Skin of body (tissue), 3 donors: ENCODE data around the gene RNF10. TPM values are rescaled to one million over a fixed set of nuclear protein-coding genes. Genes with fewer than 3 reads are reported as not detected.
"Not testable (repeated sequence)": the region's sequence is repeated elsewhere in the genome, so short reads cannot be mapped to it uniquely, and the experiment has no call there.

Experiments used
- DNase-seq: peaks from one replicate; lab custom pipeline; 2025; lab: John Stamatoyannopoulos, UW
- small RNA-seq: library from RNA; depleted of rRNA; stranded (forward); fragments of <200 nt; gene quantifications from one replicate; pipeline ENCODE3, GENCODE V24; 2014; ENCODE audit warnings: low replicate concordance
- total RNA-seq: library from RNA; depleted of rRNA; stranded (reverse); fragments of >200 nt; gene quantifications from one replicate; pipeline ENCODE4 v1.2.3, GENCODE V29; 2014

The RNF10 gene
- total RNA-seq, 1 donor from 2014 or later, result 127 TPM

DNA sequence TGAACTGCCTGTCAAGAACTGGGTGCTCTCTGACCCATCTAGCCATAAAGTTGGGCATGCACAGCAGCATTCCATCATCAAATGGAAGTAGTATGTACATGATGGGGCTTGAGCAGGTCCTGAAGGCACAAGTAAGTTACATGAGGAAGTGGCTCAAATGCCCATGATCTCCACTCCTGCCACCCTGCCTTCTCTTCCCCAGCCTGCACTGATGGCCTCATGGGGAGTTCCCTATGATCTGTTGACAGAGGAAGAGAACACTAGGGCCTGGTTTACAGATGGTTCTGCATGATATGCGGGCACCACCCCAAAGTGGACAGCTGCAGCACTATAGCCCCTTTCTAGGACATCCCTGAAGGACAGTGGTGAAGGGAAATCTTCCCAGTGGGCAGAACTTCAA is 77.4 kb downstream of the RNF10 start:
- not testable (repeated sequence) for DNase-seq

DNA sequence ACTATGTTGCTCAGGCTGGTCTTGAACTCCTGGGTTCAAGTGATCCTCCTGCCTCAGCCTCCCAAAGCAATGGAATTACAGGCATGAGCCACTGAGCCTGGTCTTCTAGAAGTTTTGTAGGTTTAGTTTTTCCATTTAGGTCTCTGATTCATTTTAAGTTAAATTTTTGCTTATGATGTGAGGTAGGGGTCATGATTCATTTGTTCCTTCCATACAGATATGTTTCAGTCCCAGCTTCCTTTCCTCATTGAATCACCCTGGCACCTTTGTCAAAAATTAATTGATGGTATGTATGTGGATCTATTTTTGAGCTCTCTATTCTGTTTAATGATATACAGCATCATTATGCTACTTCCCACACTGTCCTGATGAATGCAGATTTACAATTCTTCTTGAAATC is 80.7 kb downstream of the RNF10 start:
- DNase-seq, result no peak

DNA sequence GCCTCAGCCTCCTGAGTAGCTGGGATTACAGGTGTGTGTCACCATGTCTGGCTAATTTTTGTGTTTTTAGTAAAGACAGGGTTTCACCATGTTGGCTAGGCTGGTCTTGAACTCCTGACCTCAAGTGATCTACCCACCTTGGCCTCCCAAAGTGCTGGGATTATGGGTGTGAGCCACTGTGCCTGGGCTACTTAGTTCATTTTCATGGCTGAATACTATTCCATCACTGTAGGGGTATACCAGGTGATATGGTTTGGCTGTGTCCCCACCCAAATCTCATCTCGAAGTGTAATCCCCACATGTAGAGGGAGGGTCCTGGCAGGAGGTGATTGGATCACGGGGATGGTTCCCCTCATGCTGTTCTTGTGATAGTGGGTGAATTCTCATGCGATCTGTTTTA is 83.0 kb downstream of the RNF10 start:
- DNase-seq, result not testable (repeated sequence)

DNA sequence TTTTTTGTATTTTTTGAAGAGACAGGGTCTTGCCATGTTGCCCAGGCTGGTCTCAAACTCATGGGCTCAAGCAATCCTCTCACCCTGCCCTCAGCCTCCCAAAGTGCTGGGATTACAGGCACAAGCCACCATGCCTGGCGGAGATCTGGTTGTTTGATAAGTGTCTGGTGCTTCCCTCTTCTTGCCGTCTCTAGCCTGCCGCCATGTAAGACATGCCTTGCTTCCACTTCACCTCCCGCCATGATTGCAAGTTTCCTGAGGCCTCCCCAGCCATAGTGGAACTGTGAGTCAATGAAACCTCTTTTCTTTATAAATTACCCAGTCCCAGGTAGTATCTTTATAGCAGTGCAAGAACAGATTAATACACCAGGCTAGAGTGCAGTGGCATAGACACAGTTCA is 83.6 kb downstream of the RNF10 start:
- DNase-seq, result not testable (repeated sequence)

DNA sequence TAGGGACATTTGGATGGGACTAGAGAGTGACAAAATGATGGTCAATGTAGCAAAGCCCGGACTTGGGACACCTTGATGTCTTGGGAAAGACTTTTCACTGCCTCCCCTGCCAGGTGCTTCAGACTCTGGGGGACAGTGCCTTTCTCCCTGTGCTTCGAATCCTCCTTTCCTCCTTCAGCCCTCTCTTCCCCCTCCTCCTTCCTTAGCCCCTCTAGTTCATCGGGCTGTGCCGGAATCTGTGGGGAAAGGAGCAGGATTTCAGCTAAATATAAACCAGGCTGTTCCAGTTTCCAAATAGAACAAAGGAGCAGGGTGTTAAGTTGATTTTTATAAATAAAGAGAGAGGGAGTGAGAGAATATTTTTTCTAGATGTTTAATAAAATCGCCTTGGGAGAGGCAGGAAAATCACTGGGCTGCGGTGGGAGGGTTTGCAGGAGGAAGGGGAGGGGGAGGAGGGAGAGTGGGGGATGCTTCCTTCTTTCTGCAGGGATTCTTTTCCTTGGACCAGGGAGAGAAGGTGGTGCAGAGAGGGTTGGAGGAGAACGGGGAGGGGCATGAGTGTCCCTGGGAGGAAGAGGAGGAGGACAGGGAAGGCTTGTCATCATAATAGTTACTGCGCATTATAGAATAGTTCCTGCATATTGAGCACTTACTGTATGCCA is 84.9 kb downstream of the RNF10 start:
- DNase-seq, result no peak

DNA sequence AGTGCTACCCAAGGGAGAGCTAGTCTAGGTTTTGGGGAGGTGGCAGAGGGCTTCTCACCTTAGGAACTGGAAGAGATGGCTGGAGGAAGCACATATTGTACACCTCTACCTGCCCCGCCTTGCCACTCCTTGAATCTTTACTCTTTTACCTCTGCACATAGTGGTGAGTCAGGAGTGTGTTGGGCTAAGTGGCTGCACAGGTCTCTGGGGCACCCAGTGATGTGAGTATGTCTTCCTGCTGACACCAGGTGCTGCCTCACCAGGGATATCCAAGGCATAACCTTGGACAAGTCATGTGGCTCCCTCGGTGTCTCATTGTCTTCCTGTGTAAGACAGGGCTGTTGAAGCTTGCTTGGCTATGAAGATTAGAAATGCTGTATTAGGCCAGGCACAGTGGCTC is 86.5 kb downstream of the RNF10 start:
- DNase-seq, result no peak

DNA sequence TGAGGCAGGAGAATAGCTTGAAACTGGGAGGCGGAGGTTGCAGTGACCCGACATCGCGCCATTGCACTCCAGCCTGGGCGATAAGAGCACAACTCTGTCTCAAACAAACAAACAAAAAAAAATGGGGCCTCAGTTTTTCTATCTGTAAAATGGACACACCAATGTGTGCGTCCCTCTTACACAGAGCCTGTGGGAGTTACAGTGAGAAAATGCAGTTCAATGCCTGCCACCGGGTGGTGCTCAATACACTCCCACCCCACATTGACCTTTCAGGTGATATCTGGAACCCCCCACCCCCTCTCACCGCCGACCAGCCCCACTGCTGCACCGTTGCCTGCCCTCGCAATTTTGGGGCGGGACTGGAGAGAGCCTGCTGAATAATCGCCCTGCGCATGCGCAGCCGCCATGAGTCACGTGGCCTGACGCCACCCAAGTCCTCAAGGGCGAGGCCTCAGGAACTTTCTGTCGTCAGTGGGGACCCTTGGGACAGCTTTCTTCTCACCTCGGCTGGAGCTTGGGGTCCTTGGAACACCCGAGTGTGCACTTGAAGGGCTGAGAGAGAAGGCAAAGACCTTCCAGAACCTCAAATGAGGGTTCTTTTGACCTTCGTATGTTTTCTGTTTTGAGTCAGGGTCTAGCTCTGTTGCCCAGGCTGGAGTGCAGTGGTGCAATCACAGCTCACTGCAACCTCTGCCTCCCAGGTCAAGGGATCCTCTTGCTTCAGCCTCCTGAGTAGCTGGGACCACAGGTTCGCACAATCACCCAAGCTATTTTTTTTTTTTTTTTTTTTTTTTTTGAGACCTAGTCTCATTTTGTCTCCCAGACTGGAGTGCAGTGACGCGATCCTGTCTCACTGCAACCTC is 91.6 kb downstream of the RNF10 start:
- no peak for DNase-seq

Small RNAs within 50 kb of the gene (small RNA-seq; reads per million reads assigned to genes)
- not detected for gene RF00019

Other genes starting within 250 kb of the RNF10 start
- gene RNU4-2, start 242.5 kb upstream of the RNF10 start, total RNA-seq, result under 0.01 TPM
- gene RNU4-1, start 241.1 kb upstream of the RNF10 start, total RNA-seq, result under 0.01 TPM
- gene SIRT4, start 232.0 kb upstream of the RNF10 start, total RNA-seq, result 3.3 TPM
- gene PLA2G1B, start 206.6 kb upstream of the RNF10 start, total RNA-seq, result not detected
- 0.99 TPM for gene MSI1, start 165.2 kb upstream of the RNF10 start, total RNA-seq
- 242 TPM for gene COX6A1, start 96.2 kb upstream of the RNF10 start, total RNA-seq
- 14.4 TPM for gene TRIAP1, start 88.0 kb upstream of the RNF10 start, total RNA-seq
- gene GATC, start 87.9 kb upstream of the RNF10 start, total RNA-seq, result 18.1 TPM
- 105 TPM for gene SRSF9, start 64.6 kb upstream of the RNF10 start, total RNA-seq
- 226 TPM for gene DYNLL1, start 38.2 kb upstream of the RNF10 start, total RNA-seq
- gene COQ5, start 5.2 kb upstream of the RNF10 start, total RNA-seq, result 30.5 TPM
- 15.1 TPM for gene POP5, start 47.0 kb downstream of the RNF10 start, total RNA-seq
- gene CABP1, start 106.3 kb downstream of the RNF10 start, total RNA-seq, result 1.3 TPM
- gene MLEC, start 152.8 kb downstream of the RNF10 start, total RNA-seq, result 53.9 TPM
- 15.5 TPM for gene UNC119B, start 176.1 kb downstream of the RNF10 start, total RNA-seq
- gene ACADS, start 191.5 kb downstream of the RNF10 start, total RNA-seq, result 12.3 TPM